IMR-90 (cell line): ENCODE measurements around the gene LAIR1. TPM values are rescaled to one million over a fixed set of nuclear protein-coding genes. Genes with fewer than 3 reads are reported as not detected.

ENCODE experiments used
- ATAC-seq: fragments of 200-7000 bp; cut with Tn5 transposase; 2 replicates; pipeline ENCODE4 v1.9.1; 2020; ENCODE audit warnings: low read depth, mild to moderate bottlenecking, moderate library complexity
- Bru-seq: library from RNA; stranded (reverse); fragments of 400-500 nt; gene quantifications from one replicate; lab custom pipeline; 2021; lab: Mats Ljungman, UMichigan
- BruChase-seq, 2 experiments: library from RNA; stranded (reverse); fragments of 400-500 nt; gene quantifications; one replicate each; lab custom pipeline; 2021; lab: Mats Ljungman, UMichigan
- BruUV-seq: library from RNA; stranded (reverse); fragments of 400-500 nt; replicated peaks from 2 replicates; lab custom pipeline; 2021; lab: Mats Ljungman, UMichigan
- CTCF ChIA-PET: fragments of 300-600 bp; formaldehyde crosslinking; extraction: SDS; loops from one replicate; lab custom pipeline; 2021; ENCODE audit warnings: antibody characterized with exemption; lab: Yijun Ruan, JAX
- POLR2A ChIA-PET: fragments of 300-600 bp; sonication (Branson Sonifier 250); formaldehyde crosslinking; loops from one replicate; lab custom pipeline; 2022; ENCODE audit warnings: antibody characterized with exemption; ENCODE audit not compliant: unreplicated experiment; lab: Charles Lee
- DNase-seq: peaks from one replicate; pipeline ENCODE4 v3.0.0; 2013
- H2AFZ ChIP-seq: replicated peaks from 2 replicates; pipeline ENCODE3; 2013; ENCODE audit warnings: low read length, mild to moderate bottlenecking; ENCODE audit not compliant: poor library complexity
- H2AK5ac ChIP-seq: 2 replicates; pipeline ENCODE4 v1.6.1; 2013; ENCODE audit warnings: low read depth, low read length, inconsistent platforms
- H2AK9ac ChIP-seq: replicated peaks from 2 replicates; pipeline ENCODE3; 2013; ENCODE audit warnings: mild to moderate bottlenecking, low read depth, low read length, moderate library complexity; ENCODE audit not compliant: poor library complexity
- H2BK120ac ChIP-seq: 2 replicates; pipeline ENCODE4 v1.6.1; 2013; ENCODE audit warnings: low read depth, low read length, inconsistent platforms
- H2BK15ac ChIP-seq: 3 replicates; pipeline ENCODE4 v1.6.1; 2013; ENCODE audit warnings: low read depth, low read length, inconsistent platforms
- H2BK20ac ChIP-seq: 2 replicates; pipeline ENCODE4 v1.6.1; 2013; ENCODE audit warnings: low read depth, mild to moderate bottlenecking, inconsistent platforms, low read length, moderate library complexity
- H2BK5ac ChIP-seq: 2 replicates; pipeline ENCODE4 v1.6.1; 2013; ENCODE audit warnings: mild to moderate bottlenecking, low read depth, low read length, inconsistent platforms; ENCODE audit not compliant: poor library complexity, severe bottlenecking
- H3K14ac ChIP-seq: replicated peaks from 2 replicates; pipeline ENCODE4 v1.6.1; 2013; ENCODE audit warnings: low read depth, low read length, inconsistent platforms
- H3K18ac ChIP-seq: 2 replicates; pipeline ENCODE4 v1.6.1; 2013; ENCODE audit warnings: low read depth, low read length, control low read depth
- H3K23ac ChIP-seq: 2 replicates; pipeline ENCODE4 v1.6.1; 2013; ENCODE audit warnings: low read depth, low read length, inconsistent platforms
- H3K27ac ChIP-seq: 2 replicates; pipeline ENCODE4 v1.5.1; 2013; ENCODE audit warnings: mild to moderate bottlenecking, control low read depth, low read length; ENCODE audit not compliant: insufficient read depth
- H3K27me3 ChIP-seq: 2 replicates; pipeline ENCODE4 v1.6.1; 2013; ENCODE audit warnings: low read length; ENCODE audit not compliant: control insufficient read depth, insufficient read depth
- H3K36me3 ChIP-seq: 2 replicates; pipeline ENCODE4 v1.6.1; 2013; ENCODE audit warnings: low read length, mixed read lengths; ENCODE audit not compliant: control insufficient read depth, insufficient read depth
- H3K4ac ChIP-seq: 2 replicates; pipeline ENCODE4 v1.6.1; 2013; ENCODE audit warnings: low read depth, low read length, inconsistent platforms
- H3K4me1 ChIP-seq: 2 replicates; pipeline ENCODE4 v1.6.1; 2013; ENCODE audit warnings: low read length, mixed read lengths; ENCODE audit not compliant: control insufficient read depth, insufficient read depth
- H3K4me2 ChIP-seq: 2 replicates; pipeline ENCODE4 v1.6.1; 2013; ENCODE audit warnings: low read depth, mild to moderate bottlenecking, control low read depth, low read length, moderate library complexity
- H3K4me3 ChIP-seq: 2 replicates; pipeline ENCODE4 v1.5.1; 2013; ENCODE audit warnings: low read depth, mild to moderate bottlenecking, control low read depth, low read length, moderate library complexity; ENCODE audit not compliant: insufficient read depth
- H3K56ac ChIP-seq: 2 replicates; pipeline ENCODE4 v1.6.1; 2013; ENCODE audit warnings: low read length, inconsistent platforms; ENCODE audit not compliant: insufficient read depth; ENCODE audit errors: extremely low read depth
- H3K79me1 ChIP-seq, 2 experiments: 2 replicates each; pipeline ENCODE4 v1.6.1; 2013; ENCODE audit warnings: low read length in 2 of 2, inconsistent platforms in 1 of 2, low read depth in 1 of 2
- H3K9ac ChIP-seq: 2 replicates; pipeline ENCODE4 v1.6.1; 2013; ENCODE audit warnings: low read depth, low read length, control low read depth
- H3K9me1 ChIP-seq: 2 replicates; pipeline ENCODE4 v1.6.1; 2013; ENCODE audit warnings: low read length, inconsistent platforms; ENCODE audit not compliant: insufficient read depth
- H3K9me3 ChIP-seq: 2 replicates; pipeline ENCODE4 v1.6.1; 2013; ENCODE audit warnings: low read length; ENCODE audit not compliant: control insufficient read depth, insufficient read depth
- H4K20me1 ChIP-seq: 2 replicates; pipeline ENCODE4 v1.6.1; 2013; ENCODE audit warnings: low read length, inconsistent platforms; ENCODE audit not compliant: insufficient read depth
- H4K5ac ChIP-seq: 2 replicates; pipeline ENCODE4 v1.6.1; 2013; ENCODE audit warnings: mild to moderate bottlenecking, low read depth, low read length, control low read depth
- H4K8ac ChIP-seq, 2 experiments: 2 replicates each; pipeline ENCODE4 v1.6.1; 2013; ENCODE audit warnings: low read depth in 2 of 2, low read length in 2 of 2, control low read depth in 1 of 2, inconsistent platforms in 1 of 2
- H4K91ac ChIP-seq: 2 replicates; pipeline ENCODE4 v1.6.1; 2013; ENCODE audit warnings: low read depth, low read length, inconsistent platforms; ENCODE audit not compliant: insufficient read depth
- BHLHE40 ChIP-seq: fragments of 150-350 bp; IDR thresholded peaks from 2 replicates; pipeline ENCODE4 v1.6.1; 2016; ENCODE audit warnings: mild to moderate bottlenecking, low read depth, low read length
- CEBPB ChIP-seq: IDR thresholded peaks from 2 replicates; pipeline ENCODE4 v1.6.1; 2012; ENCODE audit warnings: low read depth, low read length, improper control_type of control experiment
- CHD1 ChIP-seq: IDR thresholded peaks from 2 replicates; pipeline ENCODE4 v1.6.1; 2012; ENCODE audit warnings: low read depth, low read length, improper control_type of control experiment
- ELK1 ChIP-seq: fragments of 150-350 bp; IDR thresholded peaks from 2 replicates; pipeline ENCODE4 v1.6.1; 2016; ENCODE audit warnings: low read depth, mild to moderate bottlenecking, low read length, moderate library complexity, borderline replicate concordance
- FOS ChIP-seq: fragments of 150-350 bp; IDR thresholded peaks from 2 replicates; pipeline ENCODE4 v1.6.1; 2016; ENCODE audit warnings: low read depth, low read length
- MAFK ChIP-seq: IDR thresholded peaks from 2 replicates; pipeline ENCODE4 v1.6.1; 2012; ENCODE audit warnings: low read depth, low read length, improper control_type of control experiment
- MAZ ChIP-seq: IDR thresholded peaks from 2 replicates; pipeline ENCODE4 v1.6.1; 2012; ENCODE audit warnings: low read depth, mild to moderate bottlenecking, low read length, improper control_type of control experiment, moderate library complexity, borderline replicate concordance
- MXI1 ChIP-seq: IDR thresholded peaks from 2 replicates; pipeline ENCODE4 v1.6.1; 2012; ENCODE audit warnings: low read depth, mild to moderate bottlenecking, low read length, moderate library complexity, borderline replicate concordance
- NFE2L2 ChIP-seq: fragments of 150-350 bp; IDR thresholded peaks from 2 replicates; pipeline ENCODE4 v1.6.1; 2016; ENCODE audit warnings: low read depth, mild to moderate bottlenecking, low read length
- POLR2A ChIP-seq: IDR thresholded peaks from 2 replicates; pipeline ENCODE4 v1.6.1; 2012; ENCODE audit warnings: mild to moderate bottlenecking, low read depth, low read length
- RAD21 ChIP-seq: IDR thresholded peaks from 2 replicates; pipeline ENCODE4 v1.6.1; 2012; ENCODE audit warnings: low read length, improper control_type of control experiment
- RCOR1 ChIP-seq: IDR thresholded peaks from 2 replicates; pipeline ENCODE4 v1.6.1; 2012; ENCODE audit warnings: mild to moderate bottlenecking, low read length, improper control_type of control experiment; ENCODE audit not compliant: insufficient replicate concordance
- RFX5 ChIP-seq: IDR thresholded peaks from 2 replicates; pipeline ENCODE4 v1.8.0; 2012; ENCODE audit warnings: low read depth, mild to moderate bottlenecking, low read length, moderate library complexity
- SMC3 ChIP-seq: fragments of 150-350 bp; IDR thresholded peaks from 2 replicates; pipeline ENCODE4 v1.6.1; 2016; ENCODE audit warnings: low read depth, mild to moderate bottlenecking, antibody characterized with exemption, low read length, moderate library complexity
- WGBS, 2 experiments: methylation state at CpG; one replicate each; pipeline versions ENCODE4 v1.1.5 to v1.1.7; 2013; ENCODE audit warnings: missing lambda C conversion rate in 2 of 2; ENCODE audit not compliant: insufficient read length in 1 of 2; ENCODE audit errors: extremely low coverage in 2 of 2; 5-methylcytosine and 5-hydroxymethylcytosine counted together
- dilution Hi-C: fragments of 300-500 bp; cut with HindIII; formaldehyde crosslinking; loops from one replicate; pipeline ENCODE4 v1.14.3; 2018; ENCODE audit warnings: low sequenced_read_pairs; ENCODE audit not compliant: unreplicated experiment
- in situ Hi-C: fragments of 300-500 bp; cut with MboI; formaldehyde crosslinking; loops from 3 replicates; pipeline ENCODE4 v1.14.3; 2019; ENCODE audit warnings: low sequenced_read_pairs, inconsistent platforms, mixed read lengths
- intact Hi-C: fragments of 100-400 bp; cut with micrococcal nuclease; formaldehyde crosslinking; loops from 2 replicates; pipeline ENCODE4 v1.10.0; 2022
- long read RNA-seq: library from polyadenylated mRNA; unstranded; transcript quantifications from one replicate; pipeline ENCODE4 v2.0.0, GENCODE V29; 2021; ENCODE audit not compliant: unreplicated experiment
- polyA plus RNA-seq, 3 experiments: library from polyadenylated mRNA; depleted of rRNA; stranded (reverse); fragments of >200 nt; gene quantifications; 2 replicates each; pipeline ENCODE4 v1.2.3, GENCODE V29; 2012; ENCODE audit warnings: low replicate concordance in 1 of 3
- total RNA-seq: library from RNA; depleted of rRNA; stranded (reverse); fragments of >200 nt; gene quantifications from 2 replicates; pipeline ENCODE4 v1.2.3, GENCODE V29; 2012; rRNA removed
- TF ChIP-seq, protein P1 (sequence below): conservative IDR thresholded peaks from 2 replicates; pipeline ENCODE4 v1.5.1; 2012; ENCODE audit warnings: mild to moderate bottlenecking, low read depth, low read length, improper control_type of control experiment

The LAIR1 gene, protein sequence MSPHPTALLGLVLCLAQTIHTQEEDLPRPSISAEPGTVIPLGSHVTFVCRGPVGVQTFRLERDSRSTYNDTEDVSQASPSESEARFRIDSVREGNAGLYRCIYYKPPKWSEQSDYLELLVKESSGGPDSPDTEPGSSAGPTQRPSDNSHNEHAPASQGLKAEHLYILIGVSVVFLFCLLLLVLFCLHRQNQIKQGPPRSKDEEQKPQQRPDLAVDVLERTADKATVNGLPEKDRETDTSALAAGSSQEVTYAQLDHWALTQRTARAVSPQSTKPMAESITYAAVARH
- total RNA-seq (not detected in 2 replicates), polyA plus RNA-seq (2012; rRNA removed) (not detected in 2 replicates), Bru-seq, nascent RNA (not detected), BruChase-seq, experiment 1, labeled RNA remaining after a 6-hour chase (not detected), BruChase-seq, experiment 2, labeled RNA remaining after a 2-hour chase (percentile 5 among the genes with signal in this experiment)
- not detected in 2 replicates for polyA plus RNA-seq (2012; cell fraction: cytosol; rRNA removed)
- not detected in 2 replicates for polyA plus RNA-seq (2012; cell fraction: nucleus; rRNA removed; ENCODE audit: low replicate concordance)
- long read RNA-seq: 0 reads

GRCh38 chr19:54364775-54365257 is at the start of gene LAIR1:
TSS of gene LAIR1 (minus strand) at chr19:54364931. CDS start at chr19:54364804, 127 bp downstream.
- peaks cover 5% of the 10 kb centered on the region; the same call in 1 of the 2 replicates for H3K9me3 ChIP-seq
- ChIA-PET POLR2A (no interaction called here), CTCF (no interaction called here)
- H3K27me3 ChIP-seq: no peaks in the 10 kb centered on the region
- H3K9me1 ChIP-seq: no peaks in the 10 kb centered on the region
- no peak within 1 kb of the TSS for H2BK5ac ChIP-seq
- dilution Hi-C loops (no loop called here), intact Hi-C loops (no loop called here), in situ Hi-C loops (no loop called here)
- H3K23ac ChIP-seq: no peak within 1 kb of the TSS
- H3K79me1 ChIP-seq: no peaks in the 10 kb centered on the region
- H3K4me3 ChIP-seq: no peak within 1 kb of the TSS
- WGBS, 2 experiments: no CpG with 5 or more reads among the region's 13 CpGs
- no peak within 1 kb of the TSS for H3K14ac ChIP-seq
- H2BK120ac ChIP-seq: no peak within 1 kb of the TSS
- no peak within 1 kb of the TSS for H3K27ac ChIP-seq
- H2AFZ ChIP-seq: no peak within 1 kb of the TSS
- no peak within 1 kb of the TSS for H2BK15ac ChIP-seq
- H4K5ac ChIP-seq: no peak within 1 kb of the TSS
- H3K9ac ChIP-seq: no peak within 1 kb of the TSS
- H4K91ac ChIP-seq: no peak within 1 kb of the TSS
- H2AK9ac ChIP-seq: no peak within 1 kb of the TSS
- H2AK5ac ChIP-seq: no peak within 1 kb of the TSS
- H3K56ac ChIP-seq: no peak within 1 kb of the TSS
- ATAC-seq (no peak), DNase-seq (no peak)
- no peak within 1 kb of the TSS for H3K4me2 ChIP-seq
- no peaks in the 10 kb centered on the region for H3K36me3 ChIP-seq
- no peak within 1 kb of the TSS for H3K4ac ChIP-seq
- BruUV-seq: no TSS peak
- H3K18ac ChIP-seq: no peak within 1 kb of the TSS
- H4K8ac ChIP-seq: no peak within 1 kb of the TSS
- H2BK20ac ChIP-seq: no peak within 1 kb of the TSS
- H4K20me1 ChIP-seq: no peaks in the 10 kb centered on the region
- no peaks in the 10 kb centered on the region for H3K4me1 ChIP-seq
- TF ChIP-seq POLR2A (no peak), CHD1 (no peak), RFX5 (no peak), MXI1 (no peak), MAZ (no peak), NFE2L2 (no peak), SMC3 (no peak), MAFK (no peak), ELK1 (no peak), FOS (no peak), RCOR1 (no peak), RAD21 (no peak), CEBPB (no peak), BHLHE40 (no peak)
- TF ChIP-seq, protein P1, sequence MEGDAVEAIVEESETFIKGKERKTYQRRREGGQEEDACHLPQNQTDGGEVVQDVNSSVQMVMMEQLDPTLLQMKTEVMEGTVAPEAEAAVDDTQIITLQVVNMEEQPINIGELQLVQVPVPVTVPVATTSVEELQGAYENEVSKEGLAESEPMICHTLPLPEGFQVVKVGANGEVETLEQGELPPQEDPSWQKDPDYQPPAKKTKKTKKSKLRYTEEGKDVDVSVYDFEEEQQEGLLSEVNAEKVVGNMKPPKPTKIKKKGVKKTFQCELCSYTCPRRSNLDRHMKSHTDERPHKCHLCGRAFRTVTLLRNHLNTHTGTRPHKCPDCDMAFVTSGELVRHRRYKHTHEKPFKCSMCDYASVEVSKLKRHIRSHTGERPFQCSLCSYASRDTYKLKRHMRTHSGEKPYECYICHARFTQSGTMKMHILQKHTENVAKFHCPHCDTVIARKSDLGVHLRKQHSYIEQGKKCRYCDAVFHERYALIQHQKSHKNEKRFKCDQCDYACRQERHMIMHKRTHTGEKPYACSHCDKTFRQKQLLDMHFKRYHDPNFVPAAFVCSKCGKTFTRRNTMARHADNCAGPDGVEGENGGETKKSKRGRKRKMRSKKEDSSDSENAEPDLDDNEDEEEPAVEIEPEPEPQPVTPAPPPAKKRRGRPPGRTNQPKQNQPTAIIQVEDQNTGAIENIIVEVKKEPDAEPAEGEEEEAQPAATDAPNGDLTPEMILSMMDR: no peak
